HG03175 (cell line): ENCODE measurements around the gene SIMC1.
"Not testable (repeated sequence)": the region's sequence is repeated elsewhere in the genome, so short reads cannot be mapped to it uniquely, and the experiment has no call there.

ENCODE experiments used
- ATAC-seq: cut with Tn5 transposase; IDR thresholded peaks from one replicate; pipeline ENCODE4 v1.9.1; 2021; ENCODE audit warnings: mild to moderate bottlenecking, moderate library complexity; ENCODE audit not compliant: unreplicated experiment

SIMC1 gene

GRCh38 chr5:176290057-176290840 lies 52.0 kb downstream of the SIMC1 start:
- ATAC-seq: not testable (repeated sequence)

GRCh38 chr5:176305356-176305755 lies 67.1 kb downstream of the SIMC1 start:
- not testable (repeated sequence) for ATAC-seq

GRCh38 chr5:176317534-176318374 lies 79.5 kb downstream of the SIMC1 start:
- ATAC-seq: no peak

- ATAC-seq: no peak
Observed at GRCh38 chr5:176319827-176320554, 81.8 kb downstream of the SIMC1 start.

GRCh38 chr5:176320577-176320976 lies 82.4 kb downstream of the SIMC1 start:
- ATAC-seq: no peak

- ATAC-seq: no peak
Observed at GRCh38 chr5:176334031-176334770, 96.0 kb downstream of the SIMC1 start.

- no peak for ATAC-seq
Observed at GRCh38 chr5:176337913-176338312, 99.7 kb downstream of the SIMC1 start.

- no peak for ATAC-seq
Observed at GRCh38 chr5:176339304-176339703, 101.1 kb downstream of the SIMC1 start.

- ATAC-seq: no peak
Observed at GRCh38 chr5:176341325-176342157, 103.3 kb downstream of the SIMC1 start.

GRCh38 chr5:176342158-176342483 lies 103.9 kb downstream of the SIMC1 start:
- no peak for ATAC-seq

- no peak for ATAC-seq
Observed at GRCh38 chr5:176342766-176343458, 104.7 kb downstream of the SIMC1 start.

GRCh38 chr5:176350416-176350815 lies 112.2 kb downstream of the SIMC1 start:
- no peak for ATAC-seq

- ATAC-seq: no peak
Observed at GRCh38 chr5:176352116-176352878, 114.1 kb downstream of the SIMC1 start.

- ATAC-seq: no peak
Observed at GRCh38 chr5:176353533-176353932, 115.3 kb downstream of the SIMC1 start.

- no peak for ATAC-seq
Observed at GRCh38 chr5:176355400-176356178, 117.4 kb downstream of the SIMC1 start.

GRCh38 chr5:176356179-176356566 lies 117.9 kb downstream of the SIMC1 start:
- ATAC-seq: no peak

- ATAC-seq: no peak
Observed at GRCh38 chr5:176359658-176360057, 121.4 kb downstream of the SIMC1 start.

GRCh38 chr5:176360894-176361436 lies 122.7 kb downstream of the SIMC1 start:
- ATAC-seq: no peak
